HUDEP-2 (cell line): Measurements from ENCODE around the gene RCAN1.
"Not testable (repeated sequence)": the region's sequence is repeated elsewhere in the genome, so short reads cannot be mapped to it uniquely, and the experiment has no call there.

Source experiments
- DNase-seq, 76 experiments: peaks; one replicate each; lab custom pipeline; 2025; ENCODE audit not compliant: unreplicated experiment in 76 of 76; lab: John Stamatoyannopoulos, UW

The RCAN1 gene

DNA sequence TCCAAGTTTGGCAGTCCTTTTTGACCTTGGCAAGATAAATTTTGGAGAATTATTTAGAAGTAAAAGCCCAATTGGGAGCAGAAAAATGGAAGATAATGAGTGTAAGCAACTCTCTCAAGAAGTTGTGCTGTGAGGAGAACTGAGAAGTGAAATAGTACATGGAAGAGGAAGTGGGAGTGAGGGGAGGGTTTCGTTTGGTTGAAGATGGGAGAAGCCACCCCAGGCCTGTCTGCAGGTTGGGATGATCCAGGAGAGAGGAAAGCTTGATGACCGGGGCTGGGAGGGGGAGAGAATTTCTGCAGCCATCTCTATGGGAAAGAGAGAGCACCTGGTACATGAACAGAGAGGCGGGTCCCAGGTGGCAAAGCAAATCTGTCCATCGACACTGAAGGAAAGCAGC, 8.6 kb upstream of the RCAN1 start:
- DNase-seq: no peak

DNA sequence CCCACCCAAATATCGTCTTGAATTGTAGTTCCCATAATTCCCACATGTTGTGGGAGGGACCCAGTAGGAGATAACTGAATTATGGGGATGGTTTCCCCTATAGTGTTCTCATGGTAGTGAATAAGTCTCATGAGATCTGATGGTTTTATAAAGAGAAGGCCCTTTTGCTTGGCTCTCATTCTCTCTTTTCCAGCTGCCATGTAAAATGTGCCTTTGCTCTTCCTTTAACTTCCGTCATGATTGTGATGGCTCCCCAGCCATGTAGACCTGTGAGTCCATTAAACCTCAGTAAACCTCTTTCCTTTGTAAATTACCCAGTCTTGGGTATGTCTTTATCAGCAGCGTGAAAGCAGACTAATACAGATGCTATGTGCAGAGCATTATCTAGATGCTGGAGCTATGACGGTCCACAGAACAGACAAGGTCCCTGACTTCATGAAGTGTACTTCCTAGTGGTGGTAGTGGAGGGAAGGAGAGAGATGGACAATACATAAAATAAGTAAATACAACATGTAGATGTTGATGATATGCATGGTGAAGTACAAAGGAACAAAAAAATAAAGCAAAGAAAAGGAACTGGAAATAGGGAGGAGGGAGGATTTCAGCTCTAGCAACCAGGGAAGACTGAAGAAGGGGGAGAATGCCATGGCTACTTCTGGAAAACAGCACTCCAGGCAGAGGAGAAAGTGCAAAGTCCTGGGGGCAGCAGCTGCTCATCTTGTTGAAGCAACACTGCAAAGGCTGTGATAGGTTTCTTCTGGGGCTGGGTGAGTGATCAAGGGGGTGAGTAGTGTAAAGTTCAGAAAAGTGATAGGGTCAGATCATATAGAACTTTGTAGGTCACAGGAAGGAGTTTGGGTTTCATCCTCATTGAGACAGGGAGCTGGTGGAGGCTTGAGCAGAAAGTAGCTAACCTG, 6.8 kb upstream of the RCAN1 start:
- DNase-seq: no peak

GRCh38 chr21:34619841-34620665, 5.1 kb upstream of the RCAN1 start:
- no peak for DNase-seq

DNA sequence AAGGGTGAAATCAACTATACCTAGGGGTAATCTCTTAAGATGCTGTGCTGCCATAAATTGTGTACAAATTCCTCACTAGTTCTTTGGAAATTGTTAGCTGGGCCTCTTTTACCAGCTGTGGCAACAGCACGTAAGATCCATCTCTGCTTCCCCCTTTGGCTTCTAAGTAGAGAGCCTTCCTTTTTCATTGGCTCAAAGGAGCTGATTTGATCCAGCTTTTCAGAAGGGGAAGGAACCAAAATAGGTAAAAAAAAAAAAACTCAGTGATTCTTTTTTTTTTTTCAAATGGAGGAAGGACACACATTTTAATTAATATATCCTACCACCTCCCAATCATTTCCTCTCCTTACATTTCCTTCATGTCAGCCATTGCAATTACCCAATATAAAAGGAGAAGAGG, 4.0 kb upstream of the RCAN1 start:
- no peak for DNase-seq

DNA sequence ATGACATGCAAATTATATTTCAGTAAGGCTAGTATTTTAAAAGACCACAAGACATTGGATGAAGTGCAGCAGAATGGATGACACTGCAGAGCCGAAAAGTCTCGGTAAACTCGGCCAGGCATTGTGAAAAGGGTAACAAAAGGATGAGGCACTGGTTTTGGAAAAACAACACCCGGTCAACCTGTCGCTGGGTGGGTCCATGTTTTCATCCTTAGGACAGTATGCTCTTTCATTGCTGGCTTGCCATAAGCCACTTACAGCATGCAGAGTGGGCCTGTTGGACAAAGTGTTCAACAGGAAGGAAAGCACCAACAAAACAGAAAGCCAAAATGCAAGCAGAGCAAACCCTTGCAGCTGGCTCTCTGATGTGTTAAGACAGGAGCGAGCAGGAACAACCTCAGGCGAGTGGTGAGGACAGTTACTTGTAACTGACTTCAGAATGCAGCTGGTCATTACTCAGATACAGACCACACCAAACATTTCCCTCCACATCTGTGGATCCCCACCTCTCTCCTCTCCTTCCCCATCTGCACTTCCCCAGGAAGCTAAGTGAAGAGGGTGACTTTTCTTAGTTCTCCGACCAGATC, 2.9 kb upstream of the RCAN1 start:
- no peak for DNase-seq

GRCh38 chr21:34615487-34615814, 538 bp upstream of the RCAN1 start:
- DNase-seq: no peak

- no peak for DNase-seq
Measured at GRCh38 chr21:34613679-34614627, 960 bp downstream of the RCAN1 start.

- no peak for DNase-seq
Measured at GRCh38 chr21:34612557-34612956, 2.4 kb downstream of the RCAN1 start.

DNA sequence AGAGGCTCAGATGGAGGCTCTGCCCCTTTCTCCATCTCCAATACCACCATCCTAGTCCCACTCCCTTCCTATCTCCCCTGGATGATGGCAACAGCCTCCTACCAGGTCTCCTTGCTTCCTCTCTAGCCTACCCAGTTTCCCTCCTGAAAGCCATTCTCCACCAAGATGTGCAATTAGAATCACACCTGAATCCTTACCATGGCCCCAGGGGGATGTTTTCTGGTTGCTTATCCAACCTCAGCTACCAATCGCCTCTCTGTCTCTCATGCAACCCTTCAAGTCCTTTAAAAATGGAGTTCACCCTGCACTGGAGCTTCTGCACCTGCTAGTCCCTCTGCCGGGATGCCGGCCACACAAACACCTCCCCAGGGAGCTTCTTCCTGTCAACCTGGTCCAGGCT, 2.9 kb downstream of the RCAN1 start:
- DNase-seq: no peak

DNA sequence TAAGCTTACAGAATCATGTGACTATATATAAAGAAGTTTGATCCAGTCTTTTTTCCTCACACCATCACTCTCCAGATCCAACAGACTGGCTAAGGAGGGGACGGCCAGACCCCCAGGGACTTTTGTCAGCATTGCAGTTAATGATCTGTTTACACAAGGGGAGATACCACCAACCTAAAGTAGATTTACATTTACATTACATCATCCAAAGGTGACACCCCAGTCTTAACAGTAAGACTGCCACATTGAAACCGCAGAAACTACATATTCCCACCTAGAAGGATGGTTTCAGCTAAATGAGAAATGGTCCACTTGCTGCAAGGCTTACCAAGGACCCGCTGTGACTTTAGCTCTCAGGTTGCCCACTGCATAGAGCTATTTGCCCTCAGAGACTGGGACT, 3.4 kb downstream of the RCAN1 start:
- DNase-seq: no peak

DNA sequence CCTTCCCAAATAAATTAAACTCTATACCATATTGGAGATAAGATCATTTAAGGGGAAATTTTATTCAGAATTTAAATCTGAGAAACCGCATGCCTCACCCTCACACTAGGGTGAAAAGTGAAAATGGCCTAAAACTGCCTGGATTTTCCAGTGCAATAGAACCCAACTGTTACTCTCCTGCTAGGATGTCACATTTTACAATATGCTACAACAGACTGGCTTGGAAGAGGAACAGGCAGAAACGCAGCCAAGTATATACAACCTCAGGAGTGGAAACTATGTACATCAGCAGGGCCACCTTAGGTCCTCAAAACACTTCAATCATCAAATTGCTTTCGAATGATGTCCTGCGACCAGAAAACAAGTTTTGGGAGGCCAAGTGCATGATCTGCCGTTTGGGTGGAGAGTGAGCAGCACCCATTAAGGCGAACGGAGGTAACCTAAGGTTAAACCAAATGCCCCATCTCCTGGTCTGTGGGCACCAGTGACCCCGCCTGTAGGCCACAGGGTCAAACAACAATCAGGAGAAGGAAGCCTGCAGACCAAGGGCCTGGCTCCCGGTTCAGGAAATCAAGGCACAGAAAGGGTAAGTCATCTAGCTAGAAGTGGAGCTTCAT, 4.9 kb downstream of the RCAN1 start:
- no peak for DNase-seq

- no peak for DNase-seq
Measured at GRCh38 chr21:34609244-34609932, 5.5 kb downstream of the RCAN1 start.

DNA sequence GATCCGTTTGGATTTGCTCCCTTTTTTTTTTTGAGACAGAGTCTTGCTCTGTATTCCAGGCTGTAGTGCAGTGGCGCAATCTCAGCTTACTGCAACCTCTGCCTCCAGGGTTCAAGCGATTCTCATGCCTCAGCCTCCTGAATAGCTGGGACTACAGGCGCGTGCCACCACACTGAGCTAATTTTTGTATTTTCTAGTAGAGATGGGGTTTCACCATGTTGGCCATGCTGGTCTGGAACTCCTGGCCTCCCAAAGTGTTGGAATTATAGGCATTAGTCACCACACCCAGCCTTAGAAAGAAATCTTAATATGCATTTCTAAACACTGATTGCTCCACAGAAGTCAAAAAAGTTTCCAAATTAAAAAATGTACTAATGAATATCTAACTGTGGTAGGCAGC, 7.5 kb downstream of the RCAN1 start:
- not testable (repeated sequence) for DNase-seq

GRCh38 chr21:34606621-34607020, 8.3 kb downstream of the RCAN1 start:
- DNase-seq: no peak

GRCh38 chr21:34606051-34606450, 8.9 kb downstream of the RCAN1 start:
- DNase-seq: no peak

DNA sequence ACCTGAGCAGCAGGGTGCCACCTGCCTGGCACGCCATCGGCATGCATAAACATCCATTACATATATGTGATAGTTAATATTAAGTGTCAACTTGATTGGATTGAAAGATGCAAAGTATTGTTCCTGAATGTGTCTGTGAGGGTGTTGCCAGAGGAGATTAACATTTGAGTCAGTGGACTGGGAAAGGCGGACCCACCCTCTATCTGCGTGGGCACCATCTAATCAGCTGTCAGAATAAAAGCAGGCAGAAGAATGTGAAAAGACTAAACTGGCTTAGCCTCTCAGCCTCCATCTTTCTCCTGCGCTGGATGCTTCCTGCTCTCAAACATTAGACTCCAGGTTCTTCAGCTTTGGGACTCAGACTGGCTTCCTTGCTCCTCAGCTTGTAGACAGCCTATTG, 10.0 kb downstream of the RCAN1 start:
- DNase-seq: not testable (repeated sequence)

GRCh38 chr21:34604556-34604955, 10.4 kb downstream of the RCAN1 start:
- no peak for DNase-seq

GRCh38 chr21:34603710-34604057, 11.2 kb downstream of the RCAN1 start:
- DNase-seq: no peak

DNA sequence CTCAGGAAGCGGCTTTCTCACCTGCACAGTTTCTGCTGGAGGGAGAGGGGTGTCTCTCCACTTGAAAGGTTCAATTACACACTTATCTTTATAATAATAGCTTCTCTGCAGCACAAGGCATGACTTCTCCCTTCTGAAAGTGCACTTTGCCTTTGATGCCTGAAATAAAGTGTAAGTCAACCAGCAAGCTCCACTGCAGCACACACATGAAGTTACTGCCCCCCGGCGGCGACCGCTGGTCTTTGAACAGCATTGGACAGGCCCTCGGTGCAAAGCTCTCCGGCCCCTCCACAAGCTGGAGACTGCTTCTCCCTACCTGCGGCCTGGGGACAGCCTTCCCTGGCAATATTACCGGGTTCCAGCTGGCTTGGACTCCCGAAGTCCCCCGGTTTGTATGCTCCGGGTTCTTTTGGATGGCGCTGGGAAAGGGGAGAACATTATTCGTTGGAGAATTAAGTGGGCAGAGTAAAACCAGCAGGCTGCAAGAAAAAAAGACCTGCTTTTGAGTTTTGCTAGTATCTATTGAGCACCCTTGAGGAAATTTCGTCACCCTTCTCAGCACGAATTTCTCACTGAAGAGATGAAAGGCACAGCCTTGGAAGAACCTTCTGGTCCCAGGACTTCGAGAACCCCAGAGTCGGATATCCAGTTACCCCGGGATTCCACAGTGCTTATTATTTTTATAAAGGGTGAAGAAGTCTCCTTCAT, 11.8 kb downstream of the RCAN1 start:
- peak in 63 of 76 experiments; percentile 7 to 84 (median 53) for DNase-seq
